IMR-90 (cell line): Measurements from ENCODE around the gene GADD45A. TPM values are rescaled to one million over a fixed set of nuclear protein-coding genes. Genes with fewer than 3 reads are reported as not detected.

Experiments
- ATAC-seq: fragments of 200-7000 bp; cut with Tn5 transposase; 2 replicates; pipeline ENCODE4 v1.9.1; 2020; ENCODE audit warnings: low read depth, mild to moderate bottlenecking, moderate library complexity
- BruUV-seq: library from RNA; stranded (reverse); fragments of 400-500 nt; replicated peaks from 2 replicates; lab custom pipeline; 2021; lab: Mats Ljungman, UMichigan
- CTCF ChIA-PET: fragments of 300-600 bp; formaldehyde crosslinking; extraction: SDS; loops from one replicate; lab custom pipeline; 2021; ENCODE audit warnings: antibody characterized with exemption; lab: Yijun Ruan, JAX
- POLR2A ChIA-PET: fragments of 300-600 bp; sonication (Branson Sonifier 250); formaldehyde crosslinking; loops from one replicate; lab custom pipeline; 2022; ENCODE audit warnings: antibody characterized with exemption; ENCODE audit not compliant: unreplicated experiment; lab: Charles Lee
- DNase-seq: peaks from one replicate; pipeline ENCODE4 v3.0.0; 2013
- H2AFZ ChIP-seq: replicated peaks from 2 replicates; pipeline ENCODE3; 2013; ENCODE audit warnings: low read length, mild to moderate bottlenecking; ENCODE audit not compliant: poor library complexity
- H2AK5ac ChIP-seq: 2 replicates; pipeline ENCODE4 v1.6.1; 2013; ENCODE audit warnings: low read depth, low read length, inconsistent platforms
- H2AK9ac ChIP-seq: replicated peaks from 2 replicates; pipeline ENCODE3; 2013; ENCODE audit warnings: mild to moderate bottlenecking, low read depth, low read length, moderate library complexity; ENCODE audit not compliant: poor library complexity
- H2BK120ac ChIP-seq: 2 replicates; pipeline ENCODE4 v1.6.1; 2013; ENCODE audit warnings: low read depth, low read length, inconsistent platforms
- H2BK15ac ChIP-seq: 3 replicates; pipeline ENCODE4 v1.6.1; 2013; ENCODE audit warnings: low read depth, low read length, inconsistent platforms
- H2BK20ac ChIP-seq: 2 replicates; pipeline ENCODE4 v1.6.1; 2013; ENCODE audit warnings: low read depth, mild to moderate bottlenecking, inconsistent platforms, low read length, moderate library complexity
- H2BK5ac ChIP-seq: 2 replicates; pipeline ENCODE4 v1.6.1; 2013; ENCODE audit warnings: mild to moderate bottlenecking, low read depth, low read length, inconsistent platforms; ENCODE audit not compliant: poor library complexity, severe bottlenecking
- H3K14ac ChIP-seq: replicated peaks from 2 replicates; pipeline ENCODE4 v1.6.1; 2013; ENCODE audit warnings: low read depth, low read length, inconsistent platforms
- H3K18ac ChIP-seq: 2 replicates; pipeline ENCODE4 v1.6.1; 2013; ENCODE audit warnings: low read depth, low read length, control low read depth
- H3K23ac ChIP-seq: 2 replicates; pipeline ENCODE4 v1.6.1; 2013; ENCODE audit warnings: low read depth, low read length, inconsistent platforms
- H3K27ac ChIP-seq: 2 replicates; pipeline ENCODE4 v1.5.1; 2013; ENCODE audit warnings: mild to moderate bottlenecking, control low read depth, low read length; ENCODE audit not compliant: insufficient read depth
- H3K27me3 ChIP-seq: 2 replicates; pipeline ENCODE4 v1.6.1; 2013; ENCODE audit warnings: low read length; ENCODE audit not compliant: control insufficient read depth, insufficient read depth
- H3K36me3 ChIP-seq: 2 replicates; pipeline ENCODE4 v1.6.1; 2013; ENCODE audit warnings: low read length, mixed read lengths; ENCODE audit not compliant: control insufficient read depth, insufficient read depth
- H3K4ac ChIP-seq: 2 replicates; pipeline ENCODE4 v1.6.1; 2013; ENCODE audit warnings: low read depth, low read length, inconsistent platforms
- H3K4me1 ChIP-seq: 2 replicates; pipeline ENCODE4 v1.6.1; 2013; ENCODE audit warnings: low read length, mixed read lengths; ENCODE audit not compliant: control insufficient read depth, insufficient read depth
- H3K4me2 ChIP-seq: 2 replicates; pipeline ENCODE4 v1.6.1; 2013; ENCODE audit warnings: low read depth, mild to moderate bottlenecking, control low read depth, low read length, moderate library complexity
- H3K4me3 ChIP-seq: 2 replicates; pipeline ENCODE4 v1.5.1; 2013; ENCODE audit warnings: low read depth, mild to moderate bottlenecking, control low read depth, low read length, moderate library complexity; ENCODE audit not compliant: insufficient read depth
- H3K56ac ChIP-seq: 2 replicates; pipeline ENCODE4 v1.6.1; 2013; ENCODE audit warnings: low read length, inconsistent platforms; ENCODE audit not compliant: insufficient read depth; ENCODE audit errors: extremely low read depth
- H3K79me1 ChIP-seq, 2 experiments: 2 replicates each; pipeline ENCODE4 v1.6.1; 2013; ENCODE audit warnings: low read length in 2 of 2, inconsistent platforms in 1 of 2, low read depth in 1 of 2
- H3K9ac ChIP-seq: 2 replicates; pipeline ENCODE4 v1.6.1; 2013; ENCODE audit warnings: low read depth, low read length, control low read depth
- H3K9me1 ChIP-seq: 2 replicates; pipeline ENCODE4 v1.6.1; 2013; ENCODE audit warnings: low read length, inconsistent platforms; ENCODE audit not compliant: insufficient read depth
- H3K9me3 ChIP-seq: 2 replicates; pipeline ENCODE4 v1.6.1; 2013; ENCODE audit warnings: low read length; ENCODE audit not compliant: control insufficient read depth, insufficient read depth
- H4K20me1 ChIP-seq: 2 replicates; pipeline ENCODE4 v1.6.1; 2013; ENCODE audit warnings: low read length, inconsistent platforms; ENCODE audit not compliant: insufficient read depth
- H4K5ac ChIP-seq: 2 replicates; pipeline ENCODE4 v1.6.1; 2013; ENCODE audit warnings: mild to moderate bottlenecking, low read depth, low read length, control low read depth
- H4K8ac ChIP-seq, 2 experiments: 2 replicates each; pipeline ENCODE4 v1.6.1; 2013; ENCODE audit warnings: low read depth in 2 of 2, low read length in 2 of 2, control low read depth in 1 of 2, inconsistent platforms in 1 of 2
- H4K91ac ChIP-seq: 2 replicates; pipeline ENCODE4 v1.6.1; 2013; ENCODE audit warnings: low read depth, low read length, inconsistent platforms; ENCODE audit not compliant: insufficient read depth
- CEBPB ChIP-seq: IDR thresholded peaks from 2 replicates; pipeline ENCODE4 v1.6.1; 2012; ENCODE audit warnings: low read depth, low read length, improper control_type of control experiment
- FOS ChIP-seq: fragments of 150-350 bp; IDR thresholded peaks from 2 replicates; pipeline ENCODE4 v1.6.1; 2016; ENCODE audit warnings: low read depth, low read length
- MAFK ChIP-seq: IDR thresholded peaks from 2 replicates; pipeline ENCODE4 v1.6.1; 2012; ENCODE audit warnings: low read depth, low read length, improper control_type of control experiment
- MXI1 ChIP-seq: IDR thresholded peaks from 2 replicates; pipeline ENCODE4 v1.6.1; 2012; ENCODE audit warnings: low read depth, mild to moderate bottlenecking, low read length, moderate library complexity, borderline replicate concordance
- RCOR1 ChIP-seq: IDR thresholded peaks from 2 replicates; pipeline ENCODE4 v1.6.1; 2012; ENCODE audit warnings: mild to moderate bottlenecking, low read length, improper control_type of control experiment; ENCODE audit not compliant: insufficient replicate concordance
- WGBS, 2 experiments: methylation state at CpG; one replicate each; pipeline versions ENCODE4 v1.1.5 to v1.1.7; 2013; ENCODE audit warnings: missing lambda C conversion rate in 2 of 2; ENCODE audit not compliant: insufficient read length in 1 of 2; ENCODE audit errors: extremely low coverage in 2 of 2; 5-methylcytosine and 5-hydroxymethylcytosine counted together
- dilution Hi-C: fragments of 300-500 bp; cut with HindIII; formaldehyde crosslinking; loops from one replicate; pipeline ENCODE4 v1.14.3; 2018; ENCODE audit warnings: low sequenced_read_pairs; ENCODE audit not compliant: unreplicated experiment
- in situ Hi-C: fragments of 300-500 bp; cut with MboI; formaldehyde crosslinking; loops from 3 replicates; pipeline ENCODE4 v1.14.3; 2019; ENCODE audit warnings: low sequenced_read_pairs, inconsistent platforms, mixed read lengths
- intact Hi-C: fragments of 100-400 bp; cut with micrococcal nuclease; formaldehyde crosslinking; loops from 2 replicates; pipeline ENCODE4 v1.10.0; 2022
- polyA plus RNA-seq, 3 experiments: library from polyadenylated mRNA; depleted of rRNA; stranded (reverse); fragments of >200 nt; gene quantifications; 2 replicates each; pipeline ENCODE4 v1.2.3, GENCODE V29; 2012; ENCODE audit warnings: low replicate concordance in 1 of 3
- total RNA-seq: library from RNA; depleted of rRNA; stranded (reverse); fragments of >200 nt; gene quantifications from 2 replicates; pipeline ENCODE4 v1.2.3, GENCODE V29; 2012

The GADD45A gene
- total and polyA plus RNA-seq, 2 of the 4 experiments (the other 2 are of a cell fraction), result 10.9 to 114 TPM

DNA sequence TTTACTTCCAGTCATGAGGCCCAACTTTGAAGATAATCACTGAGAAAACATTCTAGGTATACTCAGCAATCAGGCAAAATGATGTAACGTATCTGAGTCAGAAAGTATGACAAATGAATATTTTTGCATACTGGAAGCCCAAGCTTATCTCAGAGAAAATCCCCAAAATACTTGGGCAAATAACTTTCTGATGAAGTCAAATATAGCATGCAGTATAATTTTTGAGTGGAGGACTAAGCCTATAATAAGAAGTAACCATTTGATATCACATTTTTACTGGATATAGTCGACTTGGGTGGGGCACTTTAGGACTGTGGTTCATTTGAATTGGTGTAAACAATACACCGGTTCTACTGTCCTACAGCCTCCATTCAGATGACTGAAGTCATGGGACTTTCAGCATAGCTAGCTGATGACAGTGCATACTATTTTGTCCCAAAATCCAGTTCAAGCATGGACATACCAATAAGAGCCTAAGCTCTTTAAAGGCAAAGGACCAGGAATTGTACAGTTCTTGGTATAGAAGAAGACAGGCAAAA, 2.3 kb upstream of the GADD45A start (continued):
- TF ChIP-seq MXI1, result no peak

DNA sequence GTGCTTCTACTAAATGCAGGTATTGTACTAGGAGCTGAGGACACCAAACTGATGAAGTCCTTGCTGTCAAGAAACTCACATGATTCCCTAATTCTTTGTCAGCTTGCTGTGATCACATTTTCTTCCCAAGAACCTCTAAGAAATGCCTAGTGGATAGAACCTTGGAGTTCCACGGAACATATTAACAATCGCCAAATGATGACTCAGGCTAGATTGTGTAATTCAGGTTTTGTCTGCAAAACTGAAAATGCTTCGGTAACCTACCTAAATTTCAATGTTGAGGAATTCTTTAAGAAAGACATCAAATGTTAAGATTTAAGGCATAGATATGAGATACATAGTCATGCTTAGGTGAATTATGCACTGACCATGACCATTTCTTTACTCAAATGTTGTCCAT, 1.7 kb upstream of the GADD45A start:
- dilution Hi-C loops, result no loop called here
- H2AK9ac ChIP-seq, result no peak overlapping the region
- WGBS, 2 experiments, result no CpG with 5 or more reads among the region's 3 CpGs

More for the DNA sequence above, 1.7 kb upstream of the GADD45A start:
- Histone ChIP-seq H3K9me1 (peaks cover 3% of the 10 kb centered on the region), H3K4me1 (peaks cover 8% of the 10 kb centered on the region), H3K9me3 (no peaks in the 10 kb centered on the region), H3K27ac (no peak overlapping the region), H3K27me3 (no peaks in the 10 kb centered on the region), H2BK120ac (peak overlapping the region; percentile 41; the same call in 1 of the 2 replicates), H3K18ac (peak overlapping the region; percentile 85; the same call in 1 of the 2 replicates), H3K79me1 (peaks cover 4 to 21% of the 10 kb centered on the region in 2 experiments; a peak in 3 of 4 replicates), H4K8ac (no peak overlapping the region; a peak in 1 of 4 replicates), H2AK5ac (no peak overlapping the region), H2BK5ac (peak overlapping the region; percentile 76), H3K23ac (peak overlapping the region; percentile 30; the same call in 1 of the 2 replicates), H4K20me1 (peaks cover 12% of the 10 kb centered on the region), H3K4me3 (peak overlapping the region; percentile 30; the same call in 1 of the 2 replicates), H3K4ac (peak overlapping the region; percentile 31; the same call in 1 of the 2 replicates), H4K5ac (no peak overlapping the region; the same call in 1 of the 2 replicates), H3K4me2 (peak overlapping the region; percentile 97; the same call in 1 of the 2 replicates), H2BK15ac (peak overlapping the region; percentile 61; the same call in 2 of the 3 replicates), H4K91ac (peak overlapping the region; percentile 10; the same call in 1 of the 2 replicates), H2BK20ac (peak overlapping the region; percentile 63), H3K9ac (no peak overlapping the region), H2AFZ (no peak overlapping the region), H3K56ac (peak overlapping the region; percentile 51), H3K36me3 (peaks cover 7% of the 10 kb centered on the region), H3K14ac (no peak overlapping the region)
- intact Hi-C loops, result no loop called here
- TF ChIP-seq RCOR1 (no peak), MAFK (peak; percentile 54; the same call in 1 of the 2 replicates), CEBPB (peak; percentile 96), FOS (peak; percentile 61; the same call in 1 of the 2 replicates)
- peak; percentile 78 for DNase-seq
- in situ Hi-C loops, result loop anchor here (25.0 kb wide), 1 partner anchor 121 kb away; no protein-coding TSS in a partner anchor
- ChIA-PET POLR2A (no interaction called here), CTCF (interaction anchor here (0.6 to 2.3 kb wide), 5 partner anchors 67 to 148 kb away, joined by 3 to 11 read pairs (median 5); no protein-coding TSS in a partner anchor)
- ATAC-seq, result no peak
- no TSS peak for BruUV-seq
